Lower leg skin (tissue), 3 donors: ENCODE results near the gene NPR1.

Source experiments
- CTCF ChIP-seq, 3 donors: fragments of 450-650 bp; IDR thresholded peaks; one replicate each; pipeline ENCODE4 v1.5.1; 2016; ENCODE audit warnings: antibody characterized with exemption in 3 of 3, mild to moderate bottlenecking in 3 of 3, moderate library complexity in 2 of 3
- POLR2A ChIP-seq, 2 donors: fragments of 450-650 bp; IDR thresholded peaks; one replicate each; pipeline ENCODE4 v1.6.1; 2016 to 2017; ENCODE audit warnings: antibody characterized with exemption in 2 of 2, mild to moderate bottlenecking in 1 of 2, moderate library complexity in 1 of 2

- no peak for TF ChIP-seq CTCF (IDR thresholded peaks at IDR 0.05)
- peak in 1 of 2 donors; percentile 57 for TF ChIP-seq POLR2A (IDR thresholded peaks at IDR 0.05)
These were observed 44.5 kb upstream of the NPR1 start, which contains the start of gene CHTOP for GRCh38 chr1:153633754-153634665.
